IMR-90 (cell line): ENCODE results near the gene SRPK3. TPM values are rescaled to one million over a fixed set of nuclear protein-coding genes. Genes with fewer than 3 reads are reported as not detected.

Experiments
- ATAC-seq: fragments of 200-7000 bp; cut with Tn5 transposase; 2 replicates; pipeline ENCODE4 v1.9.1; 2020; ENCODE audit warnings: low read depth, mild to moderate bottlenecking, moderate library complexity
- BruUV-seq: library from RNA; stranded (reverse); fragments of 400-500 nt; replicated peaks from 2 replicates; lab custom pipeline; 2021; lab: Mats Ljungman, UMichigan
- CTCF ChIA-PET: fragments of 300-600 bp; formaldehyde crosslinking; extraction: SDS; loops from one replicate; lab custom pipeline; 2021; ENCODE audit warnings: antibody characterized with exemption; lab: Yijun Ruan, JAX
- POLR2A ChIA-PET: fragments of 300-600 bp; sonication (Branson Sonifier 250); formaldehyde crosslinking; loops from one replicate; lab custom pipeline; 2022; ENCODE audit warnings: antibody characterized with exemption; ENCODE audit not compliant: unreplicated experiment; lab: Charles Lee
- DNase-seq: peaks from one replicate; pipeline ENCODE4 v3.0.0; 2013
- H2AFZ ChIP-seq: replicated peaks from 2 replicates; pipeline ENCODE3; 2013; ENCODE audit warnings: low read length, mild to moderate bottlenecking; ENCODE audit not compliant: poor library complexity
- H2AK5ac ChIP-seq: 2 replicates; pipeline ENCODE4 v1.6.1; 2013; ENCODE audit warnings: low read depth, low read length, inconsistent platforms
- H2AK9ac ChIP-seq: replicated peaks from 2 replicates; pipeline ENCODE3; 2013; ENCODE audit warnings: mild to moderate bottlenecking, low read depth, low read length, moderate library complexity; ENCODE audit not compliant: poor library complexity
- H2BK120ac ChIP-seq: 2 replicates; pipeline ENCODE4 v1.6.1; 2013; ENCODE audit warnings: low read depth, low read length, inconsistent platforms
- H2BK15ac ChIP-seq: 3 replicates; pipeline ENCODE4 v1.6.1; 2013; ENCODE audit warnings: low read depth, low read length, inconsistent platforms
- H2BK20ac ChIP-seq: 2 replicates; pipeline ENCODE4 v1.6.1; 2013; ENCODE audit warnings: low read depth, mild to moderate bottlenecking, inconsistent platforms, low read length, moderate library complexity
- H2BK5ac ChIP-seq: 2 replicates; pipeline ENCODE4 v1.6.1; 2013; ENCODE audit warnings: mild to moderate bottlenecking, low read depth, low read length, inconsistent platforms; ENCODE audit not compliant: poor library complexity, severe bottlenecking
- H3K14ac ChIP-seq: replicated peaks from 2 replicates; pipeline ENCODE4 v1.6.1; 2013; ENCODE audit warnings: low read depth, low read length, inconsistent platforms
- H3K18ac ChIP-seq: 2 replicates; pipeline ENCODE4 v1.6.1; 2013; ENCODE audit warnings: low read depth, low read length, control low read depth
- H3K23ac ChIP-seq: 2 replicates; pipeline ENCODE4 v1.6.1; 2013; ENCODE audit warnings: low read depth, low read length, inconsistent platforms
- H3K27ac ChIP-seq: 2 replicates; pipeline ENCODE4 v1.5.1; 2013; ENCODE audit warnings: mild to moderate bottlenecking, control low read depth, low read length; ENCODE audit not compliant: insufficient read depth
- H3K27me3 ChIP-seq: 2 replicates; pipeline ENCODE4 v1.6.1; 2013; ENCODE audit warnings: low read length; ENCODE audit not compliant: control insufficient read depth, insufficient read depth
- H3K36me3 ChIP-seq: 2 replicates; pipeline ENCODE4 v1.6.1; 2013; ENCODE audit warnings: low read length, mixed read lengths; ENCODE audit not compliant: control insufficient read depth, insufficient read depth
- H3K4ac ChIP-seq: 2 replicates; pipeline ENCODE4 v1.6.1; 2013; ENCODE audit warnings: low read depth, low read length, inconsistent platforms
- H3K4me1 ChIP-seq: 2 replicates; pipeline ENCODE4 v1.6.1; 2013; ENCODE audit warnings: low read length, mixed read lengths; ENCODE audit not compliant: control insufficient read depth, insufficient read depth
- H3K4me2 ChIP-seq: 2 replicates; pipeline ENCODE4 v1.6.1; 2013; ENCODE audit warnings: low read depth, mild to moderate bottlenecking, control low read depth, low read length, moderate library complexity
- H3K4me3 ChIP-seq: 2 replicates; pipeline ENCODE4 v1.5.1; 2013; ENCODE audit warnings: low read depth, mild to moderate bottlenecking, control low read depth, low read length, moderate library complexity; ENCODE audit not compliant: insufficient read depth
- H3K56ac ChIP-seq: 2 replicates; pipeline ENCODE4 v1.6.1; 2013; ENCODE audit warnings: low read length, inconsistent platforms; ENCODE audit not compliant: insufficient read depth; ENCODE audit errors: extremely low read depth
- H3K79me1 ChIP-seq, 2 experiments: 2 replicates each; pipeline ENCODE4 v1.6.1; 2013; ENCODE audit warnings: low read length in 2 of 2, inconsistent platforms in 1 of 2, low read depth in 1 of 2
- H3K9ac ChIP-seq: 2 replicates; pipeline ENCODE4 v1.6.1; 2013; ENCODE audit warnings: low read depth, low read length, control low read depth
- H3K9me1 ChIP-seq: 2 replicates; pipeline ENCODE4 v1.6.1; 2013; ENCODE audit warnings: low read length, inconsistent platforms; ENCODE audit not compliant: insufficient read depth
- H3K9me3 ChIP-seq: 2 replicates; pipeline ENCODE4 v1.6.1; 2013; ENCODE audit warnings: low read length; ENCODE audit not compliant: control insufficient read depth, insufficient read depth
- H4K20me1 ChIP-seq: 2 replicates; pipeline ENCODE4 v1.6.1; 2013; ENCODE audit warnings: low read length, inconsistent platforms; ENCODE audit not compliant: insufficient read depth
- H4K5ac ChIP-seq: 2 replicates; pipeline ENCODE4 v1.6.1; 2013; ENCODE audit warnings: mild to moderate bottlenecking, low read depth, low read length, control low read depth
- H4K8ac ChIP-seq, 2 experiments: 2 replicates each; pipeline ENCODE4 v1.6.1; 2013; ENCODE audit warnings: low read depth in 2 of 2, low read length in 2 of 2, control low read depth in 1 of 2, inconsistent platforms in 1 of 2
- H4K91ac ChIP-seq: 2 replicates; pipeline ENCODE4 v1.6.1; 2013; ENCODE audit warnings: low read depth, low read length, inconsistent platforms; ENCODE audit not compliant: insufficient read depth
- MXI1 ChIP-seq: IDR thresholded peaks from 2 replicates; pipeline ENCODE4 v1.6.1; 2012; ENCODE audit warnings: low read depth, mild to moderate bottlenecking, low read length, moderate library complexity, borderline replicate concordance
- SMC3 ChIP-seq: fragments of 150-350 bp; IDR thresholded peaks from 2 replicates; pipeline ENCODE4 v1.6.1; 2016; ENCODE audit warnings: low read depth, mild to moderate bottlenecking, antibody characterized with exemption, low read length, moderate library complexity
- WGBS, 2 experiments: methylation state at CpG; one replicate each; pipeline versions ENCODE4 v1.1.5 to v1.1.7; 2013; ENCODE audit warnings: missing lambda C conversion rate in 2 of 2; ENCODE audit not compliant: insufficient read length in 1 of 2; ENCODE audit errors: extremely low coverage in 2 of 2; 5-methylcytosine and 5-hydroxymethylcytosine counted together
- dilution Hi-C: fragments of 300-500 bp; cut with HindIII; formaldehyde crosslinking; loops from one replicate; pipeline ENCODE4 v1.14.3; 2018; ENCODE audit warnings: low sequenced_read_pairs; ENCODE audit not compliant: unreplicated experiment
- in situ Hi-C: fragments of 300-500 bp; cut with MboI; formaldehyde crosslinking; loops from 3 replicates; pipeline ENCODE4 v1.14.3; 2019; ENCODE audit warnings: low sequenced_read_pairs, inconsistent platforms, mixed read lengths
- intact Hi-C: fragments of 100-400 bp; cut with micrococcal nuclease; formaldehyde crosslinking; loops from 2 replicates; pipeline ENCODE4 v1.10.0; 2022
- polyA plus RNA-seq, 3 experiments: library from polyadenylated mRNA; depleted of rRNA; stranded (reverse); fragments of >200 nt; gene quantifications; 2 replicates each; pipeline ENCODE4 v1.2.3, GENCODE V29; 2012; ENCODE audit warnings: low replicate concordance in 1 of 3
- total RNA-seq: library from RNA; depleted of rRNA; stranded (reverse); fragments of >200 nt; gene quantifications from 2 replicates; pipeline ENCODE4 v1.2.3, GENCODE V29; 2012

The SRPK3 gene
- total and polyA plus RNA-seq, 2 of the 4 experiments (the other 2 are of a cell fraction): 0.36 to 0.70 TPM

- Histone ChIP-seq H2BK5ac (no peak overlapping the region), H3K23ac (peak overlapping the region; percentile 59; the same call in 1 of the 2 replicates), H4K91ac (peak overlapping the region; percentile 55), H2AK9ac (peak overlapping the region; percentile 94), H3K9ac (peak overlapping the region; percentile 77), H2BK15ac (no peak overlapping the region), H3K27ac (peak overlapping the region; percentile 50), H3K9me3 (no peaks in the 10 kb centered on the region; the same call in 1 of the 2 replicates), H2AK5ac (peak overlapping the region; percentile 85), H3K36me3 (peaks cover 20% of the 10 kb centered on the region), H2AFZ (peak overlapping the region; percentile 99), H3K27me3 (no peaks in the 10 kb centered on the region), H3K56ac (peak overlapping the region; percentile 75; the same call in 1 of the 2 replicates), H3K4me1 (peaks cover 4% of the 10 kb centered on the region; the same call in 1 of the 2 replicates), H2BK120ac (0 out of 2 replicates have a peak overlapping the region, but pooled peaks have one; percentile 60), H3K79me1 (peaks cover 4 to 38% of the 10 kb centered on the region in 2 experiments), H3K18ac (no peak overlapping the region), H3K4me2 (peak overlapping the region; percentile 68), H3K4me3 (peak overlapping the region; percentile 59), H3K9me1 (peaks cover 6% of the 10 kb centered on the region; the same call in 1 of the 2 replicates), H4K20me1 (no peaks in the 10 kb centered on the region), H3K14ac (peak overlapping the region; percentile 87), H3K4ac (peak overlapping the region; percentile 81), H2BK20ac (no peak overlapping the region), H4K8ac (peak overlapping the region; percentile 55 to 72; a peak in 3 of 4 replicates), H4K5ac (no peak overlapping the region)
- BruUV-seq: TSS peak; percentile 66
- DNase-seq (no peak), ATAC-seq (peak; percentile 1; the same call in 1 of the 2 replicates)
- TF ChIP-seq MXI1 (peak; percentile 61; the same call in 1 of the 2 replicates), SMC3 (no peak)
- in situ Hi-C loops (loop anchor here (5.0 kb wide), 1 partner anchor 122 kb away; no protein-coding TSS in a partner anchor), intact Hi-C loops (loop anchor here (1.0 to 5.0 kb wide), 2 partner anchors 29 to 132 kb away; partner anchors contain the start of gene ARHGAP4), dilution Hi-C loops (no loop called here)
- ChIA-PET CTCF (interaction anchor here (1.4 kb wide), 1 partner anchor 130 kb away, joined by 3 read pairs; no protein-coding TSS in a partner anchor), POLR2A (interaction anchor here (0.5 kb wide), 1 partner anchor 799 kb away, joined by 4 read pairs; no protein-coding TSS in a partner anchor)
- 43% methylated on average over 23 of the region's 47 CpGs; no CpG with 5 or more reads in 1 of the 2 experiments for WGBS, 2 experiments
Observed at GRCh38 chrX:153794897-153795816, 14.3 kb downstream of the SRPK3 start.
